ENCODE results near the gene SUMF1. TPM values are rescaled to one million over a fixed set of nuclear protein-coding genes. Genes with fewer than 3 reads are reported as not detected.

The SUMF1 gene
- total RNA-seq, 2 experiments from 2014 or later, result 3.5 to 4.9 TPM

DNA sequence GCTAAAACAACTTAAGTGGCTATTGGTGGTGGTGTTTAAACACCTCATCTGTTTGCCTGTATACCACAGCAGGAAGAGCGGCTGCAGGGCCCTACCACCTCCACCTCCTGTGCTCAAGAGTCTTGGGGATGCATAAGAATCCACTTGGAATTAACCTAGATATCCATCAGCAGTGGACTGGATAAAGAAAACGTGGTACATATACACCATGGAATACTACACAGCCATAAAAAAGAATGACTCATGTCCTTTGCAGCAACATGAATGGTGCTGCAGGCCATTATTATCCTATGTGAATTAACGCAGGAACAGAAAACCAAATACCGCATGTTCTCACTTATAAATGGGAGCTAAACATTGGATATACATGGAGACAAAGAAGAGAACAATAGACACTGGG is 87.1 kb downstream of the SUMF1 start:
- CTCF ChIA-PET, result no interaction called here
- DNase-seq (no peak), ATAC-seq (no peak)
- POLR2A ChIA-PET, result no interaction called here
- Mint-ChIP-seq H3K4me1 (no peaks in the 10 kb centered on the region), H3K36me3 (ENCODE audit: low read depth) (peaks cover 43% of the 10 kb centered on the region), H3K4me3 (no peak overlapping the region), H3K27ac (no peak overlapping the region), H3K9me3 (ENCODE audit: low read depth) (peaks cover 5% of the 10 kb centered on the region), H3K27me3 (no peaks in the 10 kb centered on the region)
- intact Hi-C loops (cut with DNase I, micrococcal nuclease), result no loop called here

- DNase-seq, result no peak
- H3K4me1 Mint-ChIP-seq, result no peaks in the 10 kb centered on the region
- ChIA-PET POLR2A (no interaction called here), CTCF (interaction anchor here (0.6 to 0.7 kb wide), 2 partner anchors 257 to 1581 kb away, joined by 3 read pairs; no protein-coding TSS in a partner anchor)
- no peaks in the 10 kb centered on the region for H3K27me3 Mint-ChIP-seq
- H3K36me3 Mint-ChIP-seq (ENCODE audit: low read depth), result peaks cover 59% of the 10 kb centered on the region
- H3K9me3 Mint-ChIP-seq (ENCODE audit: low read depth), result peaks cover 11% of the 10 kb centered on the region
- ATAC-seq, result peak; percentile 44
- H3K4me3 Mint-ChIP-seq, result no peak overlapping the region
- intact Hi-C loops (cut with DNase I, micrococcal nuclease), result no loop called here
- no peak overlapping the region for H3K27ac Mint-ChIP-seq
Observed at GRCh38 chr3:4376499-4376898, 90.6 kb downstream of the SUMF1 start.

GRCh38 chr3:4375911-4376310 is 91.2 kb downstream of the SUMF1 start:
- Mint-ChIP-seq H3K27ac (no peak overlapping the region), H3K4me1 (no peaks in the 10 kb centered on the region), H3K36me3 (ENCODE audit: low read depth) (peaks cover 60% of the 10 kb centered on the region), H3K27me3 (no peaks in the 10 kb centered on the region), H3K9me3 (ENCODE audit: low read depth) (peaks cover 11% of the 10 kb centered on the region), H3K4me3 (no peak overlapping the region)
- ChIA-PET POLR2A (no interaction called here), CTCF (interaction anchor here (0.6 kb wide), 1 partner anchor 1581 kb away, joined by 3 read pairs; no protein-coding TSS in a partner anchor)
- intact Hi-C loops (cut with DNase I, micrococcal nuclease), result no loop called here
- no peak for DNase-seq
- ATAC-seq, result no peak

DNA sequence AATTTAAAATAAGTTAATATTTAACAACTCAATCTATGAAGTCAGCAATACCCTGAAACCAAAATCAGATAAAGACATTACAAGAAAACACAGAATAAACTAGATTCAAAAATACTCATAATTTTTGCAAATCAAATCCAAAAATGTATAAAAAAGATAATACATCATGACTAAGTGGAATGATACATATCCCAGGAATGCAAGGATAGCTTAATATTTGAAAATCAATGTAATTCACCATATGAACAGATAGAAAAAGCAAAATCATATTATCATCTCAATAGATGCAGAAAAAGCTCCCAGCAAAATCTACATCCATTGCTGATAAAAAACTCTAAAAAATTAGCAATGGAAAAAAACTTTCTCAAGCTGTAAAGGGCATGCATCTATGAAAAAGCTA is 93.4 kb downstream of the SUMF1 start:
- Mint-ChIP-seq H3K27me3 (no peaks in the 10 kb centered on the region), H3K36me3 (ENCODE audit: low read depth) (peaks cover 45% of the 10 kb centered on the region), H3K4me3 (no peak overlapping the region), H3K4me1 (no peaks in the 10 kb centered on the region), H3K27ac (no peak overlapping the region), H3K9me3 (ENCODE audit: low read depth) (peaks cover 11% of the 10 kb centered on the region)
- no peak for DNase-seq
- CTCF ChIA-PET, result interaction anchor here (0.6 to 2.0 kb wide), 5 partner anchors 23 to 1162 kb away, joined by 3 to 5 read pairs (median 3); no protein-coding TSS in a partner anchor
- ATAC-seq, result no peak
- POLR2A ChIA-PET, result no interaction called here
- intact Hi-C loops (cut with DNase I, micrococcal nuclease), result no loop called here

- no peaks in the 10 kb centered on the region for H3K9me3 Mint-ChIP-seq (ENCODE audit: low read depth)
Observed at GRCh38 chr3:4362523-4362922, 104.5 kb downstream of the SUMF1 start.

DNA sequence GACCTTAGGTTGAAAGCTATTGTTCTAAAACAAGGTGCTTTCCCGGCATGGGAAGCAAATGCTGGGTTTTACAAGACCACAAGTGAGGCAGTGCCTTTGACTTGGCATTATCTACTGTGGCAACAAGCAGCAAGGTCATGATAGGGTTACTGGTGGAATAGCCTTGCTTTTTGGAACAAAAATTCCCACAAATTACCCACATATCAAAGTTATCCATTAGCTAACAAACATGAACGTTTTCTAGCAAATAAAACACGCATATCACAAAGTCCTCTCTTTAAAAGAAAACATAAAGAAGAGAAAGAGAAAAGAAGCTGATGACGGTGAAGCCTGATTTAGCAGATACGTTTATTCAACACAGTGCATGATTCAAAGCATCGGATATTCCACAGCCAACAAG is 106.3 kb downstream of the SUMF1 start:
- DNase-seq, result no peak
- Mint-ChIP-seq H3K4me3 (no peak overlapping the region), H3K4me1 (peaks cover 2% of the 10 kb centered on the region), H3K27me3 (no peaks in the 10 kb centered on the region), H3K27ac (no peak overlapping the region), H3K36me3 (ENCODE audit: low read depth) (peaks cover 7% of the 10 kb centered on the region), H3K9me3 (ENCODE audit: low read depth) (no peaks in the 10 kb centered on the region)
- CTCF ChIA-PET, result interaction anchor here (2.4 kb wide), 1 partner anchor 10 kb away, joined by 14 read pairs; no protein-coding TSS in a partner anchor
- POLR2A ChIA-PET, result no interaction called here
- intact Hi-C loops (cut with DNase I, micrococcal nuclease), result no loop called here
- no peak for ATAC-seq

More at GRCh38 chr3:4362523-4362922, 104.5 kb downstream of the SUMF1 start:
- CTCF ChIA-PET, result no interaction called here
- intact Hi-C loops (cut with DNase I, micrococcal nuclease), result no loop called here
- Mint-ChIP-seq H3K4me1 (peaks cover 2% of the 10 kb centered on the region), H3K36me3 (ENCODE audit: low read depth) (peaks cover 7% of the 10 kb centered on the region), H3K4me3 (no peak overlapping the region), H3K27me3 (no peaks in the 10 kb centered on the region), H3K27ac (no peak overlapping the region)
- POLR2A ChIA-PET, result no interaction called here
- DNase-seq (no peak), ATAC-seq (no peak)

GRCh38 chr3:4359805-4360502 is 107.1 kb downstream of the SUMF1 start:
- H3K4me1 Mint-ChIP-seq, result peaks cover 4% of the 10 kb centered on the region
- no peaks in the 10 kb centered on the region for H3K27me3 Mint-ChIP-seq
- no peak for ATAC-seq
- ChIA-PET CTCF (interaction anchor here (2.4 kb wide), 1 partner anchor 9 kb away, joined by 14 read pairs; no protein-coding TSS in a partner anchor), POLR2A (no interaction called here)
- no peak overlapping the region for H3K4me3 Mint-ChIP-seq
- H3K27ac Mint-ChIP-seq, result no peak overlapping the region
- intact Hi-C loops (cut with DNase I, micrococcal nuclease), result no loop called here
- no peaks in the 10 kb centered on the region for H3K9me3 Mint-ChIP-seq (ENCODE audit: low read depth)
- no peak for DNase-seq
- peaks cover 7% of the 10 kb centered on the region for H3K36me3 Mint-ChIP-seq (ENCODE audit: low read depth)

DNA sequence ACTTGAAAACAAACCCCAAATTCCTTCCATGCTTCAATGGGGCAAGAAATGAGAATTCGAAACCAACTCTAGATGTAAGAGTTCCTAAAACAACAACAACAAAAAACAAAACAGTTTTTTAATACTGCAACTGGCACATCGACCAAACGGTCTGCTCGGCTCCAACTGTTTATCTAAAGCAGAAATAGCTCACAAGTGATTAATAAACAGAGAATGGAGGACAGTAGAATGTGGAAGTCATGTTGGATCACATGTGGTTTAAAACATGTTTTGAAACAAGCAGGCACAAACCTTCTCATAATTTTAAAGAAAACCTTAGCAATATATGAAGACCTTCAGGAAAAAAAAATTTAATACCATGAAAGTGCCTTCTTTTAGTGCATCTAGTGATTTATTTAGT is 108.8 kb downstream of the SUMF1 start:
- Mint-ChIP-seq H3K9me3 (ENCODE audit: low read depth) (no peaks in the 10 kb centered on the region), H3K27ac (no peak overlapping the region), H3K27me3 (no peaks in the 10 kb centered on the region), H3K4me3 (no peak overlapping the region), H3K36me3 (ENCODE audit: low read depth) (peaks cover 7% of the 10 kb centered on the region), H3K4me1 (peaks cover 4% of the 10 kb centered on the region)
- POLR2A ChIA-PET, result no interaction called here
- no peak for DNase-seq
- no peak for ATAC-seq
- CTCF ChIA-PET, result interaction anchor here (0.7 kb wide), 1 partner anchor 546 kb away, joined by 3 read pairs; no protein-coding TSS in a partner anchor
- intact Hi-C loops (cut with DNase I, micrococcal nuclease), result no loop called here

DNA sequence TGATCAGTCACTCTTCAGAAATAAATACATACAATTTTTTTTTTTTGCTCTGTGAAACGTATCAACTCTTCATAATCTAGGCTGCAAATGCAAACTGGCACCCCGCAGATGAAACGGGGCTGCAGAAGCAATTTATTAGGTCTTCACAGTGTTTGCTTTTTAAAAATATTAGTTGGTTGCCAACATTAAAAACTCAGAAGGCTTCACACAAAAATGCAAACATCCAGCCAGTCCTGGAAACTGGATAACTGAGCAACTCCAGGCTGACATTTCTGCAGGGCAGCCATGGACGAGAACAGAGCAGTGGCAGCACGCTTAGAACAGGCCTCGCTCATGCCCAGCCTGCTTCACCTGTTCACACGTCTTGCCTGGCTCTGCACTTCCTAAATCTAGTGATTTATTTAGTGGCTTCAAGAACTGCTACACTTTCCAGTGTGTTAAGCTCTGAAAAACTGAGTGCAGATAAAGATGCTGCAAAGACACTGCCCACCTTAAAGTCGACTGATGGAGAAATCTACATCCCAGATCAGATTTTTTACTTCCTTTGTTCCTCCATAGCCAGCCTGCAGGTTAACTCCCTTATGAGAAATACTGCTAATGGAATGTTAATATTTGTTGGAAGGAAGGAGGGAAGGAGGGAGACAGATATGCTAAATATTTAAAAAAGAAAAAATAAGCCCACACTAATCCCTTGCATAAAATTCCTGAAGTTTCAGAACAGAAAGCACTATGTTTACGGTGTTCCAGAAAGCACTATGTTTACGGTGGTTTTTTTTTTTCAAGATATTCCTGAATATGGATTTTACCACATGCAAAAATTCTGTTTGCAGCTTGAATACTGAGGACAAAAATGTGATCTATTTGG is 110.3 kb downstream of the SUMF1 start:
- ChIA-PET CTCF (interaction anchor here (0.8 kb wide), 1 partner anchor 244 kb away, joined by 4 read pairs; no protein-coding TSS in a partner anchor), POLR2A (no interaction called here)
- no peak overlapping the region for H3K4me3 Mint-ChIP-seq
- no peaks in the 10 kb centered on the region for H3K9me3 Mint-ChIP-seq (ENCODE audit: low read depth)
- intact Hi-C loops (cut with DNase I, micrococcal nuclease), result no loop called here
- H3K27me3 Mint-ChIP-seq, result no peaks in the 10 kb centered on the region
- H3K4me1 Mint-ChIP-seq, result peaks cover 10% of the 10 kb centered on the region
- H3K27ac Mint-ChIP-seq, result no peak overlapping the region
- ATAC-seq (no peak), DNase-seq (no peak)
- H3K36me3 Mint-ChIP-seq (ENCODE audit: low read depth), result peaks cover 5% of the 10 kb centered on the region

DNA sequence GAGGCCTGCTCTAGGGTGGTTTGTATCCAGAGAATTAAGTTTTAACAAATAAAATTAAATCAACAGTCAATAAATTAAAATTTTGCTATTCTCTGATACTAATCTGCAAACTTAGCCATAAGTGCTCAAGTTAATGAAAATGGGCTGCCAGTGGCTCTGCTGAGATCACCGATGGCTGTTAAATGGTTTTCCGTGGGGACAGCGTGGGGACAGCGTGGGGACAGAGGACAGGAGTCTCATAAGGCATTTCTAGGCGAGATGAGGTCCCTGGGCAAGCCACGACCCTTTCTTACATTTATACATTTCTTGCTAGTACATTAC is 110.9 kb downstream of the SUMF1 start:
- H3K27ac Mint-ChIP-seq, result no peak overlapping the region
- ChIA-PET POLR2A (no interaction called here), CTCF (interaction anchor here (0.8 to 1.2 kb wide), 2 partner anchors 13 to 243 kb away, joined by 3 to 4 read pairs; no protein-coding TSS in a partner anchor)
- H3K9me3 Mint-ChIP-seq (ENCODE audit: low read depth), result no peaks in the 10 kb centered on the region
- H3K4me1 Mint-ChIP-seq, result peaks cover 16% of the 10 kb centered on the region
- intact Hi-C loops (cut with DNase I, micrococcal nuclease), result no loop called here
- H3K36me3 Mint-ChIP-seq (ENCODE audit: low read depth), result peaks cover 3% of the 10 kb centered on the region
- no peak overlapping the region for H3K4me3 Mint-ChIP-seq
- no peak for DNase-seq
- ATAC-seq, result no peak
- H3K27me3 Mint-ChIP-seq, result no peaks in the 10 kb centered on the region

- H3K27ac Mint-ChIP-seq, result peak overlapping the region; percentile 37
- H3K9me3 Mint-ChIP-seq (ENCODE audit: low read depth), result no peaks in the 10 kb centered on the region
- H3K4me1 Mint-ChIP-seq, result peaks cover 19% of the 10 kb centered on the region
- no peaks in the 10 kb centered on the region for H3K27me3 Mint-ChIP-seq
- ChIA-PET CTCF (interaction anchor here (1.2 kb wide), 1 partner anchor 12 kb away, joined by 3 read pairs; no protein-coding TSS in a partner anchor), POLR2A (no interaction called here)
- DNase-seq (no peak), ATAC-seq (no peak)
- H3K36me3 Mint-ChIP-seq (ENCODE audit: low read depth), result peaks cover 3% of the 10 kb centered on the region
- intact Hi-C loops (cut with DNase I, micrococcal nuclease), result no loop called here
- no peak overlapping the region for H3K4me3 Mint-ChIP-seq
Observed at GRCh38 chr3:4355401-4356219, 111.5 kb downstream of the SUMF1 start.
